OCI-LY7 (cell line): Measurements from ENCODE around the gene SNX20. TPM values are rescaled to one million over a fixed set of nuclear protein-coding genes. Genes with fewer than 3 reads are reported as not detected.

Experiments
- BruUV-seq: library from RNA; stranded (reverse); fragments of 400-500 nt; replicated peaks from 2 replicates; lab custom pipeline; 2021; lab: Mats Ljungman, UMichigan
- CTCF ChIA-PET: fragments of 300-600 bp; sonication (Branson Sonifier 250); formaldehyde crosslinking; loops from one replicate; lab custom pipeline; 2022; ENCODE audit warnings: antibody characterized with exemption; ENCODE audit not compliant: unreplicated experiment; lab: Charles Lee
- POLR2A ChIA-PET: fragments of 300-600 bp; sonication (Branson Sonifier 250); formaldehyde crosslinking; loops from one replicate; lab custom pipeline; 2022; ENCODE audit warnings: antibody characterized with exemption; lab: Charles Lee
- DNase-seq: peaks from one replicate; pipeline ENCODE4 v3.0.0-alpha.2; 2015; ENCODE audit warnings: low spot score
- H2AFZ ChIP-seq: fragments of 200-600 bp; sonication (generic), shearing (Covaris generic); 2 replicates; pipeline ENCODE4 v1.6.1; 2014; ENCODE audit warnings: mild to moderate bottlenecking, antibody characterized with exemption, low read length, moderate library complexity
- H3K27ac ChIP-seq: fragments of 200-600 bp; sonication (generic); 2 replicates; pipeline ENCODE4 v1.5.1; 2014; ENCODE audit warnings: mixed run types, low read depth, mild to moderate bottlenecking, moderate library complexity, low read length, inconsistent platforms; ENCODE audit not compliant: poor library complexity, severe bottlenecking
- H3K36me3 ChIP-seq: fragments of 200-600 bp; sonication (generic); 2 replicates; pipeline ENCODE4 v1.6.1; 2014; ENCODE audit warnings: mild to moderate bottlenecking, antibody characterized with exemption, low read length, moderate library complexity, mixed read lengths; ENCODE audit not compliant: insufficient read depth
- H3K4me1 ChIP-seq: fragments of 200-600 bp; sonication (generic); 2 replicates; pipeline ENCODE4 v1.5.1; 2014; ENCODE audit warnings: mild to moderate bottlenecking, low read length; ENCODE audit not compliant: insufficient read depth, poor library complexity, severe bottlenecking
- H3K4me2 ChIP-seq: fragments of 200-600 bp; sonication (generic); 2 replicates; pipeline ENCODE4 v1.6.1; 2014; ENCODE audit warnings: mild to moderate bottlenecking, low read length
- H3K4me3 ChIP-seq: fragments of 200-600 bp; sonication (generic); 2 replicates; pipeline ENCODE4 v1.5.1; 2014; ENCODE audit warnings: mild to moderate bottlenecking, low read depth, low read length; ENCODE audit not compliant: poor library complexity, severe bottlenecking
- H3K79me2 ChIP-seq: fragments of 200-600 bp; sonication (generic); 2 replicates; pipeline ENCODE4 v1.6.1; 2016; ENCODE audit warnings: low read depth, mild to moderate bottlenecking, low read length, moderate library complexity, mixed read lengths; ENCODE audit not compliant: insufficient read depth
- H3K9me2 ChIP-seq: fragments of 200-600 bp; sonication (generic); 2 replicates; pipeline ENCODE4 v1.6.1; 2016; ENCODE audit warnings: mild to moderate bottlenecking, low read length, mixed read lengths; ENCODE audit not compliant: insufficient read depth
- H3K9me3 ChIP-seq: fragments of 200-600 bp; sonication (generic); 2 replicates; pipeline ENCODE4 v1.6.1; 2014; ENCODE audit warnings: mild to moderate bottlenecking, mixed run types, low read length, mixed read lengths
- H4K20me1 ChIP-seq: fragments of 200-600 bp; sonication (generic); 2 replicates; pipeline ENCODE4 v1.6.1; 2014; ENCODE audit warnings: mild to moderate bottlenecking, antibody characterized with exemption, low read length, moderate library complexity, mixed read lengths; ENCODE audit not compliant: insufficient read depth
- CTCF ChIP-seq: fragments of 200-600 bp; sonication (generic); conservative IDR thresholded peaks from 2 replicates; pipeline ENCODE4 v1.5.1; 2014; ENCODE audit warnings: mild to moderate bottlenecking, antibody characterized with exemption, low read length, moderate library complexity, mixed read lengths
- EZH2phosphoT487 ChIP-seq: fragments of 200-600 bp; sonication (generic); IDR thresholded peaks from 2 replicates; pipeline ENCODE4 v1.6.1; 2018; ENCODE audit warnings: low read depth, borderline replicate concordance, mild to moderate bottlenecking, mixed run types, antibody characterized with exemption, low read length, moderate library complexity, mixed read lengths
- intact Hi-C: fragments of 100-400 bp; cut with micrococcal nuclease; formaldehyde crosslinking; loops from one replicate; pipeline ENCODE4 v1.10.0; 2022; ENCODE audit not compliant: unreplicated experiment
- total RNA-seq, 2 experiments: library from RNA; depleted of rRNA in 1 of 2; stranded (reverse); fragments of >200 nt in 1 of 2; shearing (Covaris generic) in 1 of 2; gene quantifications; 2 replicates each; pipeline ENCODE4 v1.2.3, GENCODE V29; 2014 to 2022

SNX20 gene
- total RNA-seq, 2 experiments from 2014 or later: 1.3 to 5.8 TPM

- POLR2A ChIA-PET: no interaction called here
- no peaks in the 10 kb centered on the region for H3K9me3 ChIP-seq
- no peak overlapping the region for H2AFZ ChIP-seq
- no peaks in the 10 kb centered on the region for H3K79me2 ChIP-seq
- intact Hi-C loops: no loop called here
- H3K4me2 ChIP-seq: no peak overlapping the region
- peaks cover 3% of the 10 kb centered on the region for H3K4me1 ChIP-seq
- H3K4me3 ChIP-seq: no peak overlapping the region
- H3K9me2 ChIP-seq: no peaks in the 10 kb centered on the region
- H4K20me1 ChIP-seq: no peaks in the 10 kb centered on the region
- H3K27ac ChIP-seq: no peak overlapping the region
- CTCF ChIA-PET: no interaction called here
- BruUV-seq: no TSS peak
- no peaks in the 10 kb centered on the region for H3K36me3 ChIP-seq
- DNase-seq: no peak
- TF ChIP-seq CTCF: no peak
- TF ChIP-seq EZH2phosphoT487: no peak
These were observed 55.7 kb downstream of the SNX20 start for GRCh38 chr16:50625374-50625773.

DNA sequence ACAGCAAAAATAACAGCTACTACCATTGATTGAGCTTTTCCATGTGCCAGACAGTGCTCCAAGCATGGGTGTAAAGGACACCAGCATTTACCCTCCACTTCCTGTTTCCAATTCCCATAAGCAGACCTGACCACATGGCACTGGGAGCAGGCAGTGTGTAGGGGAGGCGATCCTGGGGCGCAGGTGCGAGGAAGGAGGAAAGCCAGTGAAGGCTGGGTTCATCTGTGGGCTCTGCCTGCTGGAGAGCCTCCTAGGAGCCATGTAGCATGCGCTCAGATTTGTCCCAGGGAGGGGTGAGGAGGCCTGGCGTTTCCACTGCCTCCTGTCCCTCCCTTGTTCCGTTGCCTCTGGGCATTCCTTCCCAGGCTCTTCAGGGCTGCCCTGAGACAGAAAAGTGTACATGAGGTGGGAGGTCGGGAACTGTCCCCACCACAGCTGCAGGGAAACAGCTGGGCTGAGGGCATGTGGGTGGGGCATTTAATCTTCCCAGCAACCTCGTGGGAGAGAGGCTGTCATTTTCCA, 56.6 kb downstream of the SNX20 start:
- Histone ChIP-seq H3K9me2 (no peaks in the 10 kb centered on the region), H3K9me3 (no peaks in the 10 kb centered on the region), H3K4me1 (peaks cover 3% of the 10 kb centered on the region), H3K4me2 (no peak overlapping the region), H3K36me3 (no peaks in the 10 kb centered on the region), H2AFZ (no peak overlapping the region), H4K20me1 (no peaks in the 10 kb centered on the region), H3K27ac (no peak overlapping the region), H3K79me2 (no peaks in the 10 kb centered on the region), H3K4me3 (no peak overlapping the region)
- CTCF ChIA-PET: no interaction called here
- no peak for TF ChIP-seq EZH2phosphoT487
- no peak for TF ChIP-seq CTCF
- intact Hi-C loops: no loop called here
- no TSS peak for BruUV-seq
- DNase-seq: no peak
- POLR2A ChIA-PET: interaction anchor here (0.7 kb wide), 1 partner anchor 285 kb away, joined by 3 read pairs; no protein-coding TSS in a partner anchor

- H3K4me2 ChIP-seq: no peak overlapping the region
- H3K36me3 ChIP-seq: no peaks in the 10 kb centered on the region
- POLR2A ChIA-PET: no interaction called here
- TF ChIP-seq CTCF: no peak
- no peak for TF ChIP-seq EZH2phosphoT487
- H3K9me2 ChIP-seq: no peaks in the 10 kb centered on the region
- H3K27ac ChIP-seq: no peak overlapping the region
- H3K4me3 ChIP-seq: no peak overlapping the region
- no TSS peak for BruUV-seq
- no peak for DNase-seq
- no peaks in the 10 kb centered on the region for H3K9me3 ChIP-seq
- H3K4me1 ChIP-seq: peaks cover 3% of the 10 kb centered on the region
- CTCF ChIA-PET: interaction anchor here (0.5 kb wide), 1 partner anchor 22 kb away, joined by 5 read pairs; no protein-coding TSS in a partner anchor
- H3K79me2 ChIP-seq: no peaks in the 10 kb centered on the region
- intact Hi-C loops: no loop called here
- H4K20me1 ChIP-seq: no peaks in the 10 kb centered on the region
- H2AFZ ChIP-seq: no peak overlapping the region
These were observed 58.3 kb downstream of the SNX20 start for GRCh38 chr16:50622643-50623369.
